Karpas-422 (cell line): ENCODE measurements around the gene MYO9B. TPM values are rescaled to one million over a fixed set of nuclear protein-coding genes. Genes with fewer than 3 reads are reported as not detected.
"Not testable (repeated sequence)": the region's sequence is repeated elsewhere in the genome, so short reads cannot be mapped to it uniquely, and the experiment has no call there.

Experiments
- DNase-seq: peaks from one replicate; pipeline ENCODE4 v3.0.0-alpha.2; 2015
- H2AFZ ChIP-seq: fragments of 200-600 bp; sonication (generic); 2 replicates; pipeline ENCODE4 v1.6.1; 2014; ENCODE audit warnings: antibody characterized with exemption, low read length, mixed read lengths
- H3K27ac ChIP-seq: fragments of 200-600 bp; sonication (generic); 2 replicates; pipeline ENCODE4 v1.5.1; 2014; ENCODE audit warnings: mild to moderate bottlenecking, low read length, moderate library complexity
- H3K27me3 ChIP-seq: fragments of 200-600 bp; sonication (generic); 2 replicates; pipeline ENCODE4 v1.6.1; 2014; ENCODE audit warnings: low read length, mixed read lengths
- H3K36me3 ChIP-seq: fragments of 200-600 bp; sonication (generic); 2 replicates; pipeline ENCODE4 v1.6.1; 2014; ENCODE audit warnings: low read length, mixed read lengths; ENCODE audit not compliant: insufficient read depth
- H3K4me1 ChIP-seq: fragments of 200-600 bp; sonication (generic); 2 replicates; pipeline ENCODE4 v1.6.1; 2014; ENCODE audit warnings: mild to moderate bottlenecking, low read length, mixed read lengths
- H3K4me2 ChIP-seq: fragments of 200-600 bp; sonication (generic); 2 replicates; pipeline ENCODE4 v1.6.1; 2014; ENCODE audit warnings: low read length, low read depth, mild to moderate bottlenecking; ENCODE audit not compliant: poor library complexity, severe bottlenecking
- H3K4me3 ChIP-seq: fragments of 200-600 bp; sonication (generic); 2 replicates; pipeline ENCODE4 v1.5.1; 2014; ENCODE audit warnings: mild to moderate bottlenecking, antibody characterized with exemption, low read length, mixed read lengths
- H3K79me2 ChIP-seq: fragments of 200-600 bp; sonication (generic); 2 replicates; pipeline ENCODE4 v1.6.1; 2014; ENCODE audit warnings: mild to moderate bottlenecking, low read length, mixed read lengths
- H3K9ac ChIP-seq: fragments of 200-600 bp; sonication (generic); 2 replicates; pipeline ENCODE4 v1.6.0; 2014; ENCODE audit warnings: low read length
- H3K9me2 ChIP-seq: fragments of 200-600 bp; sonication (generic), shearing (Covaris generic); replicated peaks from 2 replicates; pipeline ENCODE4 v1.6.0; 2014; ENCODE audit warnings: mild to moderate bottlenecking, low read length, moderate library complexity; ENCODE audit not compliant: insufficient read depth
- H3K9me3 ChIP-seq: fragments of 300-700, 200-600 bp; sonication (generic); 2 replicates; pipeline ENCODE4 v1.6.1; 2014; ENCODE audit warnings: low read length, mixed read lengths
- H4K20me1 ChIP-seq: fragments of 200-600 bp; sonication (generic); 2 replicates; pipeline ENCODE4 v1.6.1; 2014; ENCODE audit warnings: mild to moderate bottlenecking, antibody characterized with exemption, low read length, low read depth; ENCODE audit not compliant: insufficient read depth
- total RNA-seq: library from RNA; depleted of rRNA; stranded (reverse); fragments of >200 nt; shearing (Covaris generic); gene quantifications from 2 replicates; pipeline ENCODE4 v1.2.3, GENCODE V29; 2014; ENCODE audit warnings: low replicate concordance

MYO9B gene
- total RNA-seq, 1 experiment from 2014 or later = 80.1 TPM

DNA sequence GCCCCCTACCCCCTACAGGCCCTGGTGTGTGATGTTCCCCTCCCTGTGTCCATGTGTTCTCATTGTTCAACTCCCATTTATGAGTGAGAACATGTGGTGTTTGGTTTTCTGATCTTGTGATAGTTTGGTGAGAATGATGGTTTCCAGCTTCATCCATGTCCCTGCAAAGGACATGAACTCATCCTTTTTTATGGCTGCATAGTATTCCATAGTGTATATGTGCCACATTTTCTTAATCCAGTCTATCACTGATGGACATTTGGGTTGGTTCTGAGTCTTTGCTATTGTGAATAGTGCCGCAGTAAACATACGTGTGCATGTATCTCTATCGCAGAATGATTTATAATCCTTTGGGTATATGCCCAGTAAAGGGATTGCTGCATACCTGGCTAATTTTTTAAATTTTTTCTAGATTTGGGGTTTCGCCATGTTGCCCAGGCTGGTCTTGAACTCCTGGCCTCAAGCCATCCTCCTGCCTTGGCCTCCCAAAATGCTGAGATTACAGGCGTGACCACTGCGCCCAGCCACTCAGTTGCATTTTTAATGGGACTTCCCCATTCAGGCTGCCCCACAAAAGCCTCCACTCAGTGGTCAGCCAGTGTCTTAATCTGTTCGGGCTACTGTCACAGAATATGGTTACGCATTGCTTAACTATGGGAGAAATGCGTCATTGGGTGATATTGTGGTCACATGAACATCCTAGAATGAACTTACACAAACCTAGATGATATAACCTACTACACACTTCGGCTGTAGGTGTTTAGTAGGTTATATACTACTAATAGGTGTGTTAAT is 62.7 kb downstream of the MYO9B start:
- DNase-seq, H3K9ac ChIP-seq, H4K20me1 ChIP-seq, H2AFZ ChIP-seq, H3K36me3 ChIP-seq, H3K4me3 ChIP-seq, H3K27me3 ChIP-seq, H3K9me3 ChIP-seq, H3K4me2 ChIP-seq, H3K27ac ChIP-seq, H3K9me2 ChIP-seq: not testable (repeated sequence)
- H3K4me1 ChIP-seq = peaks cover 34% of the 10 kb centered on the region
- peaks cover 68% of the 10 kb centered on the region for H3K79me2 ChIP-seq

DNA sequence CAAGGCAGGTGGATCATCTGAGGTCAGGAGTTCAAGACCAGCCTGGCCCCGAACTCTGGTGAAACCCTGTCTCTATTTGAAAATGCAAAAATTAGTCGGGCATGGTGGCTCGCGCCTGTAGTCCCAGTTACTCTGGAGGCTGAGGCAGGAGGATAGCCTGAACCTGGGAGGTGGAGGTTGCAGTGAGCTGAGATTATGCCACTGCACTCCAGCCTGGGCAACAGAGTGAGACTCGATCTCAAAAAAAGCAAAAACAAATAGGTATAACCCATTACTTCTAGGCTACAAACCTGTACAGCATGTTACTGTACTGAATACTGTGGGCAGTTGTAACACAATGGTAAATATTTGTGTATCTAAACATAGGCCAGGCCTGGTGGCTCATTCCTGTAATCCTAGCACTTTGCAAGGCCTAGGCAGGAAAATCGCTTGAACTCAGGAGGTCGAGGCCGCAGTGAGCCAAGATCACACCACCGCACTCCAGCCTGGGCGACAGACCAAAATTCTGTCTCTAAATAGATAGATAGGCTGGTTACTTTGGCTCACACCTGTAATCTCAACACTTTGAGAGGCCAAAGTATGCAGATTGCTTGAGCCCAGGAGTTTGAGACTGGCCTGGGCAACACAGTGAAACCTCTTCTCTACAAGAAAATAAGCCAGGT is 63.5 kb downstream of the MYO9B start:
- no peaks in the 10 kb centered on the region; the same call in 1 of the 2 replicates for H3K36me3 ChIP-seq
- H3K9me3 ChIP-seq = no peaks in the 10 kb centered on the region
- no peak for DNase-seq
- no peak overlapping the region for H3K9ac ChIP-seq
- H3K4me3 ChIP-seq = no peak overlapping the region
- H3K79me2 ChIP-seq = peaks cover 67% of the 10 kb centered on the region
- no peaks in the 10 kb centered on the region for H3K9me2 ChIP-seq
- no peak overlapping the region for H2AFZ ChIP-seq
- H4K20me1 ChIP-seq = no peaks in the 10 kb centered on the region
- H3K27me3 ChIP-seq = no peaks in the 10 kb centered on the region
- H3K4me1 ChIP-seq = peaks cover 27% of the 10 kb centered on the region
- no peak overlapping the region for H3K4me2 ChIP-seq
- no peak overlapping the region for H3K27ac ChIP-seq

DNA sequence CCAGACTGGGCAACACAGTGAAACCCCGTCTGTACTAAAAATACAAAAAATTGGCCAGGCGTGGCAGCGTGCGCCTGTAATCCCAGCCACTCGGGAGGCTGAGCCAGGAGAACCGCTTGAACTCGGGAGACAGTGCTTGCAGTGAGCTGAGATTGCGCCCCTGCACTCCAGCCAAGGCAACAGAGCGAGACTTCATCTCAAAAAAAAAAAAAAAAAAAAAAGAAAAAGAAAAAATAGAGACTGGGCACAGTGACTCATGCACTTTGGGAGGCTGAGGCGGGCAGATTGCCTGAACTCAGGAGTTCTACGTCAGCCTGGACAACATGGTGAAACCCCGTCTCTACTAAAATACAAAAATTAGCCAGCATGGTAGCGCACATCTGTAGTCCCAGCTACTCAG is 69.2 kb downstream of the MYO9B start:
- not testable (repeated sequence) for H3K9me2 ChIP-seq, H3K4me1 ChIP-seq, H3K9me3 ChIP-seq, H3K36me3 ChIP-seq, DNase-seq, H3K27me3 ChIP-seq, H3K4me3 ChIP-seq, H3K27ac ChIP-seq, H4K20me1 ChIP-seq, H3K9ac ChIP-seq, H2AFZ ChIP-seq, H3K4me2 ChIP-seq
- peaks cover 42% of the 10 kb centered on the region for H3K79me2 ChIP-seq

DNA sequence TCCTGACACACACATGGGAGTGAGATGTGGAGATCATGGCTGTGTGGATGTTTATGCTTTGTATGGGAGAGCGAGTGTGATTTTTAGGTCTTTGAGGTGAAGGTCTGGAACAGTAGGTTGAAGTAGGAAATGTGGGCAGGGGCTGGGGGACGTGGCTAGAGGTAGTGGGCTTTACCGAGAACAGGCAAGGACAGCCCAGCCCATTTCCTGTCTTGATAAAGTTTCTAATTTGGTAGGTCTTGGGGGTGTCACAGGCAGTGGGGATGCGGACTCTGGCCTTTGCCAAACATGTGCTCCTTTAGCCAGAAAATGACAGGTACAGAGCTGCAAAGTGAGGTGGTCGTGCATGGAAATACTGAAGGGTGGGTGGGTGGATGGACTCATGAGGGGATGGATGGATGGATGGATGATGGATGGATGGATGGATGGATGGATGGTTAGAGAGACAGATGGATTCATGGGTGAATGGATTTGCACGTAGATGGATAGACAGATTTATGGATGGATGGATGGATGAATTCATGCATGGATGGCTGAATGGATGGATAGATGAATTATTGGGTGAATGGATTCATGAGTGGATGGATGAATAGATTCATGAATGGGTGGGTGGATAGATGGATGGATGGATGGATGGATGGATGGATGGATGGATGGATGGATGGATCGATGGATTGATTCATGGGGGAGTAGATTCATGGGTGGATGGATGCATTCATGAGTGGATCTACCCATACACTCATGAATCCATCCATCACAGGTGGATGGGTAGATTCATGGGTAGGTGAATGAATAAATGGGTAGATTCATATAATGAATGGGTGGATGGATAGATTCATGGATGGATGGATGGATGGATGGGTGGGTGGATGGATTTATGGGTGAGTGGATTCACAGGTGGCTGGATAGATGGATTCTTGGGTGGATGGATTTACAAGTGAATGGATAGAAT is 70.2 kb downstream of the MYO9B start:
- Histone ChIP-seq H3K27me3 (no peaks in the 10 kb centered on the region), H3K79me2 (peaks cover 36% of the 10 kb centered on the region), H3K9me3 (no peaks in the 10 kb centered on the region), H4K20me1 (no peaks in the 10 kb centered on the region), H2AFZ (no peak overlapping the region), H3K9ac (no peak overlapping the region), H3K36me3 (peaks cover 11% of the 10 kb centered on the region), H3K27ac (no peak overlapping the region), H3K4me3 (no peak overlapping the region), H3K9me2 (no peaks in the 10 kb centered on the region), H3K4me1 (peaks cover 6% of the 10 kb centered on the region), H3K4me2 (no peak overlapping the region)
- no peak for DNase-seq

DNA sequence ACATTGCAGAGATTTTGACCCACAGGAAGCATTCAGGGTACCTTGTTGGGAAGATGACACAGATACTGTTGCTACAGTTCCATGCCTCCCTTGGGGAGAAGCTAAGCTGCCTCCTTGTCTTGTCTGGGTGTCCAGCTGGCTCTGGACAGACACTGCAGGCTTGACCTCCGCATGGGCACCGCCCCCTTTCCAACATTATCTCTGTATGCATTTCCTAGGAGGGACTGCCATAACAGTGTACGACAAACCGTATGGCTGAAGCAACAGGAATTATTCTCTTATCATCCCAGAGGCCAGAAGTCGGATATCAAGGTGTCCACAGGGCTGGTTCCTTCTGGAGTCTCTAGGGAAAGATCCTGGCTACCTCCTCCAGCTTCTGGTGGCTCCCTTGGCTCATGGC is 72.6 kb downstream of the MYO9B start:
- Histone ChIP-seq H3K4me2 (no peak overlapping the region), H3K36me3 (peaks cover 18% of the 10 kb centered on the region), H4K20me1 (no peaks in the 10 kb centered on the region), H3K4me1 (peaks cover 14% of the 10 kb centered on the region), H3K9me3 (no peaks in the 10 kb centered on the region), H3K4me3 (no peak overlapping the region), H2AFZ (no peak overlapping the region), H3K9me2 (no peaks in the 10 kb centered on the region), H3K9ac (no peak overlapping the region), H3K27ac (no peak overlapping the region), H3K27me3 (no peaks in the 10 kb centered on the region), H3K79me2 (peaks cover 21% of the 10 kb centered on the region)
- no peak for DNase-seq

DNA sequence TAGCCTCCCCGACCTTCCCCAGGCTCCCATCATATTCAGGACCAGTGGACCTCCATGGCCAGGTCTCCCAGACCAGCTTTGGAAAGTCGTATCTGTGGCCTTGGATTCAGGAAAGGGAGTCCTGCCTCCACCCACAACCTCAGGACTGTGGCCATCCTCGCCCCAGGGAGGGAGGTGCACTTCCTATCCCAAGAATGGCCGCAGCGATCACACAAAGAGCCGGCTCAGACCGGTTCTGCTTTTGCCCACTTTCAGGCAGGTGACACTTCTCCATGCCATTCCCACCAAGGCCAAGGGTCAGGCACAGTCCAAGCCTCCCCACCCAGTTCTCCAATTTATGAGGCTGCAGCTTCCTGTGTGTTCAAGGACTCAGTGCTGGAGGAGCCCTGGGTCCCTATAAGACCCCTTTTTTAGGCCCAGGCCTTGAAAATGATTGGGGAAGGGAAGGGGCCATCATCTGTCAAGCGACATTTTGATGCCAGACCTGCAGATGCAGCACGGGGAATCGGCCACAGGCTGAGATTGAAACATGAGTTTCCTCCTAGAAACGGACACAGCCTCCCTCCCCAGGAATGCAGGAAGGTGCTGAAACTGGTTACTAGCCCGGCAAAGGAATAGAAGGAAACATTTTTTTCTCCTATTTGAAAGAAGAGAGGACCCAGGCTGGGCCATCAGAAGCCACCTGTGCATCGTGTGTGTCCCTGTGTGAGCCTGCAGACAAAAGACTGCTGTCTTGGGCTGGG is 74.0 kb downstream of the MYO9B start:
- H3K79me2 ChIP-seq = peaks cover 18% of the 10 kb centered on the region
- H4K20me1 ChIP-seq = no peaks in the 10 kb centered on the region
- H3K27ac ChIP-seq = no peak overlapping the region

DNA sequence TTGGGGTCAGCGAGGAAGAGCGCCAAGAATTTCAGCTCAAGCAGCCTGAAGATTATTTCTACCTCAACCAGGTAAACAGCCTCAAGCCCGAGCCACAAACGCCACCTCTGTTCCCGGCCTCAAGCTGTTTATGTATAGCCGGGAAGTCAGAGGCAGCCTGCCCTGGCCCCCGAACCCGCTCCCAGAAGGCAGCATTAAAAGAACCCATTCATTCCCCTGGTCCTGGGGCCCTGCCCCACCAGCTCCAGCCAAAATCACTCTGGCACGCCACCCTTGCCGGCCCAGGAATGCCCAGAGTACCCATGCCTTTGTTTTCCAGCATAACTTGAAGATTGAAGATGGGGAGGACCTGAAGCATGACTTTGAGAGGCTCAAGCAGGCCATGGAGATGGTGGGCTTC is 78.4 kb downstream of the MYO9B start:
- Histone ChIP-seq H3K9ac (no peak overlapping the region), H3K79me2 (no peaks in the 10 kb centered on the region; the same call in 1 of the 2 replicates), H4K20me1 (no peaks in the 10 kb centered on the region), H3K27ac (no peak overlapping the region), H3K4me3 (no peak overlapping the region), H3K4me1 (peaks cover 19% of the 10 kb centered on the region), H3K9me3 (no peaks in the 10 kb centered on the region), H3K4me2 (no peak overlapping the region), H3K27me3 (no peaks in the 10 kb centered on the region), H2AFZ (no peak overlapping the region), H3K36me3 (peaks cover 13% of the 10 kb centered on the region), H3K9me2 (no peaks in the 10 kb centered on the region)
- DNase-seq = no peak

More for the DNA sequence above, 74.0 kb downstream of the MYO9B start:
- Histone ChIP-seq H3K4me3 (no peak overlapping the region), H3K36me3 (peaks cover 18% of the 10 kb centered on the region), H3K9me3 (no peaks in the 10 kb centered on the region), H3K9ac (no peak overlapping the region), H3K4me1 (peaks cover 14% of the 10 kb centered on the region), H3K27me3 (no peaks in the 10 kb centered on the region), H3K9me2 (no peaks in the 10 kb centered on the region), H2AFZ (no peak overlapping the region), H3K4me2 (no peak overlapping the region)
- no peak for DNase-seq
